ENCODE measurements around the gene METRN. TPM values are rescaled to one million over a fixed set of nuclear protein-coding genes. Genes with fewer than 3 reads are reported as not detected.

METRN gene
- total RNA-seq, 4 donors from 2014 or later, result 13.3 to 29.5 (median 26.0) TPM

GRCh38 chr16:709566-710499 is 5.1 kb upstream of the METRN start:
- no peak for TF ChIP-seq CTCF (IDR thresholded peaks at IDR 0.05; ENCODE audit: low read depth)

GRCh38 chr16:710500-711075 is 4.3 kb upstream of the METRN start:
- TF ChIP-seq CTCF (IDR thresholded peaks at IDR 0.05; ENCODE audit: low read depth), result no peak

GRCh38 chr16:711084-711483 is 3.8 kb upstream of the METRN start:
- TF ChIP-seq CTCF (IDR thresholded peaks at IDR 0.05; ENCODE audit: low read depth), result no peak

- TF ChIP-seq CTCF (IDR thresholded peaks at IDR 0.05; ENCODE audit: low read depth), result no peak
Observed at GRCh38 chr16:711548-712320, 3.2 kb upstream of the METRN start.

- no peak for TF ChIP-seq CTCF (IDR thresholded peaks at IDR 0.05; ENCODE audit: low read depth)
Observed at GRCh38 chr16:714079-714478, 839 bp upstream of the METRN start.

GRCh38 chr16:715477-716199 is 720 bp downstream of the METRN start:
- TF ChIP-seq CTCF (IDR thresholded peaks at IDR 0.05; ENCODE audit: low read depth), result no peak

Data from subcutaneous adipose tissue (tissue), 4 donors.